GM12891 (cell line): Measurements from ENCODE around the gene STIMATE.

ENCODE experiments used
- POLR2AphosphoS5 ChIP-seq: IDR thresholded peaks from 2 replicates; pipeline ENCODE4 v1.6.1; 2011; ENCODE audit warnings: low read depth, low read length, control low read depth
- TAF1 ChIP-seq: IDR thresholded peaks from 2 replicates; pipeline ENCODE4 v1.6.1; 2011; ENCODE audit warnings: low read depth, low read length, control low read depth

DNA sequence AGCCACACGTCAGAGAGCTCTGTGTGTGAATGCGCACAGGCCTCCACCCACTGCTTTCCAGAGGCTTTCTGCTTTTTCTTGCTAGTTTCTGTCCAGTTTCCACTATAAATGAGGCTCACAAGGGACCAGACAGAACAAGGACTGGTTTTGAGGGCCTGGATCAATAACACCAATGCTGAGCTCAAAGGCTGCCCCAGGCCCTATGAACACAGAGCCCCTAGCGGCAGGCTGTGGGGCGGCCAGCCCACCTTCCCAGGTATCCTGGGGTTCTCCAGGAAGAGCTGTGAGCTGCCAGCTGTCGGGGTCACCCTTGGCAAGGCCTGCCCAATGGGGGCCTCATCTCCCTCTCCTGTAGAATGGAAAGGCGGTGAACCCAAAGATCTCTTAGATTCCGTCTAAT, 104.9 kb downstream of the STIMATE start:
- no peak for TF ChIP-seq TAF1
- TF ChIP-seq POLR2AphosphoS5 = no peak
